Measurements from ENCODE around the gene ATP6V0D1.

- no peak for TF ChIP-seq CTCF (conservative IDR thresholded peaks at IDR 0.05)
- TF ChIP-seq ZFX (IDR thresholded peaks at IDR 0.05), result no peak
These were observed 26.1 kb downstream of the ATP6V0D1 start for GRCh38 chr16:67454852-67455251.
